HG02571 (cell line): ENCODE results near the gene ACTR1A.
"Not testable (repeated sequence)": the region's sequence is repeated elsewhere in the genome, so short reads cannot be mapped to it uniquely, and the experiment has no call there.

Experiments
- ATAC-seq: cut with Tn5 transposase; IDR thresholded peaks from one replicate; pipeline ENCODE4 v1.9.1; 2021; ENCODE audit warnings: mild to moderate bottlenecking, moderate library complexity; ENCODE audit not compliant: unreplicated experiment

ACTR1A gene

DNA sequence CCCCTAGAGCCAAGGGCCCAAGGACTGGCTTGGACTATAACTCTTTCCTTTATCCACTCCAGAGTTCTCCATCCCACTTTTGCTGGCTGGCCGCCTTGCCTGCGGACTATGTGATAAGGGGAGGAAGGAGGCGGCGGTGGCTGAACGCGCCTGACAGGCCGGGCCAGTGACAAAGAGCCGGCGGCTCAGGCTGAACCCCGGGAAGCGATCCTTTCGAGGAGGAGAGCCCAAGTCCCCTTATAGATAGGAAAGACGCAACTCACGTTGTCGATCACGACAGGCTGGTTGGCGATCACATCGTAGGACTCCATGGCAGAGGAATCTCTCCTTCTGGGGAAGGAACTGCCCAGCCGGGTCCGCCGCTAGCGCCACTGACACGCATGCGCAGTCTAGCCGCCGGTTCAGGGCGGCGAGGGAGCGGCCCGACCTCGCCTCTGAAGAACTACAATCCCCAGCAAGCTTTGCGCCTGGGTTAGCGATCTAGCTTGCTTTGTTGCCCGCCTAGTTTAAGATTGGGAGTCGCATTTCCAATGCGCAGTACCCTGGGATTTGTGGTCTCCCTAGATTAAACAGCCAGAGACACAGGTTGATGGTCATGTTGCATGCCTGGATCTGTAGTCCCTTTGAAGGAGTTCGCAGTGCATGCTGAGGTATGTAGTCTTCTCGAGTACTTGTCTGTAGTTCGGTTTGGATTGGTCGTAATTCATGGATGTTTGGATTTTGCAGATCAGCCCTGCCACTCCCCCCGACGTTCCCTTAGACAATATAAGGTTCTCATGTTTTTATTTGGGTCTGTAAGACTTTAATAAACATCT is at the start of gene ACTR1A:
Gene ACTR1A (minus strand): TSS at position 376 of the 815 bp plus-strand sequence. CDS start 65 bp downstream, at position 311.
- peak; percentile 45 for ATAC-seq

DNA sequence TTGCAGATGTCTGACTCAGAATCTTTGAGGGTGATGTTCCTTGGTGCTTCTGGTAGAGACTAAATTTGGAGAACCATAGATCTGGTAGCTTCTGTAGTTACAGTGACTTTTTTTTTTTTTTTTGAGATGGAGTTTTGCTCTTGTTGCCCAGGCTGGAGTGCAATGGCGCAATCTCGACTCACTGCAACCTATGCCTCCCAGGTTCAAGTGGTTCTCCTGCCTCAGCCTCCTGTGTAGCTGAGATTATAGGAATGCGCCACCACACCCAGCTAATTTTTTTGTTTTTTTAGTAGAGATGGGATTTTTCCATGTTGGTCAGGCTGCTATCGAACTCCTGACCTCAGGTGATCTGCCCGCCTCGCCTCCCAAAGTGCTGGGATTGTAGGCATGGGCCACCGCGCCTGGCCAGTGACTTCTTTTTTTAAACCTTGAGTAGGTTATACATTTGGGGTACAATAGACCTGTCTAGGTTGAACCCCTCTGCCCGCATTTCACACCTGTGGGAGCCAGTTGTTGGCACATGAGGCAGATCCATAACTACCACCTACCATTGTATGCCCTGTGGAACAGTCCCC is 48.2 kb upstream of the ACTR1A start:
- no peak for ATAC-seq

DNA sequence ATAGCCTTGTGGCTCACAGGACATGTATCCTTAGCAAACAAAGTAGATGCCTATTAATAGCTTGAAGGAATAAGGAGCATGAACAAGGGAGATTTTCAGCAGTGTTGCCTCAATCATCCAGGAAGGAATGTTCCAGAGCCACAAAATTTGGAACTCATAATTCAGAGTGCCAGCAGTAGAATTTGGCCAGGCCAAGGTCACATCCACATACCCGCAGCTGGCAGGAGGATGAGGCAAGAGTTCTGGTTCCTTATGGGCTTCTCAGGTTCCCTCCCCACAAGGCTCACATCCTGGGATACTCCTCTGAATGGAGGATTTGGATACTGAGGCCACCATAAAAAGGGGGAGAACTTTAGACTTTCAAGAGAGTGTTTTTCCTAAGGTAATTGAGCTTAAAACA is 47.0 kb upstream of the ACTR1A start:
- ATAC-seq = no peak

DNA sequence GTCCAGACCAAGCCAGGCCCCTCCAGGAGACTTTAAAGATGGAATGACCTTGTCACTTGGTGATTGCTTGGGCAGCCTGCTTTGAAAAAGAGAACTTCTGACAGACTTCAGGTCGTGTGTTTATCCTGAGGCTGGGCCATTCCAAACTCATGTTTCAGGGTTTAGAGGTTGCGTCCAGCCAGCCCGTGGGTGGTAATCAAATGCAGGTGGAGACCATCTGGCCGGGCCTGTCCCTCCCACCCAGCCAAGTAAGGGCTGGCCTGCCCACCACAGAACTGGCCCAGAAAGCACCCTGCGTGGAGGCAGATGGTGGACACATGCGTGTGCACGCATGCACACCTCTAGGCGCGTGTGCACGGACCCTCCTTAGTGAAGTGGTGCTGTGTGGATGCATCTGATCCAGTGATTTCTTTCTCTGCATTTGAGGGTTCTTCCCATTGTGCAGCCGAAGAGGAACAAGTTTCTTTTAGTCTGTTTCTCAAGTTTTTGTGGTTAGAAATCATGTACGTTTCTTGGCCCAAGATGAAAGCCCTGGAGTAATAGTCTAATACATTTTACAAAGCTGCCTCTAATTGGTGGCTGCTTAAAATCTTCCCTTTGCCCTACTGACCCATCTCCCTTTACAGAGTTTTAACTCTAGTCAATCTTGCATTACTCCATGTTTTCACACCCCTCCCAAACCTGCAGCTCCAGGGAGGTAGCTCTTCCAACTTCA is 44.3 kb upstream of the ACTR1A start:
- ATAC-seq = no peak

DNA sequence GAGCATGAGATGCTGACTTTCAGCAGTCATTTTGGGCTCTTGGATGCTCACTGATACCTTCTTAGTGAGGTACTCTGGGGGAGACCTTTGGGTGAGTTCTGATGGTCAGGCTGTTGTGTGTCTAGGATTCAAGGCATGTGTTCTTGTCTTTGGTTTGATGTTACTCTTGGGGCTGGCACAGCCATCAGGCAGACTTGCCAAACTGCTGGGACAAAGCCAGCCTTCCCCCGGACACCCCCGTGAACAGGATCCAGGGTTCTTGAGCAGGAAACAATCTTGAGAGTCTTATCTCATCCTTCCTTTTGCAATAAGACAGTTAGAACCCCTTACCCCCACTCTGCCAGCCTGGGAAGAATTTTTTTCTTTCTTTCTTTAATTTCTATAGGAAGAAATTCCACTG is 43.5 kb upstream of the ACTR1A start:
- ATAC-seq = no peak

DNA sequence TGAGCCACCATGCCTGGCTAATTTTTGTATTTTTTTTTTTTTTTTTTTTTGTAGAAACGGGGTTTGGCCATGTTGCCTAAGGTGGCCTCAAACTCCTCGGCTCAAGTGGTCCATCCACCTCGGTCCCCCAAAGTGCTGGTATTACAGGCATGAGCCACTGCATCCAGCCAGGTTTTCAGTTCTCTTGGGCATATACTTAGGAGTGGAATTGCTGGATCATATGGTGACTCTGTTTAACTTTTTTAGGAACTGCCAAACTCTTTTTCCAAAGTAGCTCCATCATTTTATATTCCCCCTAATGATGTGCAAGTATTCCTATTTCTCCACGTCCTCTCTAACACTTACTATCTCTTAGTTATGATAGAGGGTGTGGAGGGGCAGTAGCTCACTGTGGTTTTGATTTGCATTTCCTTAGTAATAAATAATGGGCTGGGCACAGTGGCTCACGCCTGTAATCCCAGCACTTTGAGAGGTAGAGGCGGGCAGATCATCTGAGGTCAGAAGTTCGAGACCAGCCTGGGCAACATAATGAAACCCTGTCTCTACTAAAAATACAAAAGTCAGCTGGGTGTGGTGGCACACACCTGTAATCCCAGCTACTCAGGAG is 42.9 kb upstream of the ACTR1A start:
- no peak for ATAC-seq

DNA sequence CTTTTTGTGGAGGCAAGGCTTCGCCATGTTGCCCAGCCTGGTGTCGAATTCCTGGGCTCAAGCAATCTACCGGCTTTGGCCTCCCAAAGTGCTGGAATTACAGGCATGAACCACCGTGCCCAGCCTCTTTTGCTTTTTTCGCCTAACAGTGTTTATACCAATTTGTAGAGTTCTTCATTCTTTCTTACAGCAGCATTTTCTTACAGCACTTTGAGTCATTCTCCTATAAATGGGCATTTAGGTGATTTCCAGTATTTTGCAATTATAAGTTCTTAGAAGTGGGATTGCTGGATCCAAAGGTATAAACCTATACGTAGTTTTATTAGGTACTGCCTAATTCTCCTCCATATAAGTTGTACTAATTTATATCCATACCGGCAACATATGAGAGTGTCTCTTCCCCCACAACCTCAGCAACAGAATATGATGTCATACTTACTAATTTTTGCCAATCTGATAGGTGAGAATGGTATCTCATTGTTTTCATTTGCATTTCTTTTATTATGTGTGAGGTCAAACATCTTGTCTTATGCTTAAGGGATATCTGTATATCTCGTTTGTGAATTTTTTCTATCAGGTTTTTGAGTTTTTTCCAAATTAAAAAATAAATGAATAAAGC is 40.4 kb upstream of the ACTR1A start:
- no peak for ATAC-seq

DNA sequence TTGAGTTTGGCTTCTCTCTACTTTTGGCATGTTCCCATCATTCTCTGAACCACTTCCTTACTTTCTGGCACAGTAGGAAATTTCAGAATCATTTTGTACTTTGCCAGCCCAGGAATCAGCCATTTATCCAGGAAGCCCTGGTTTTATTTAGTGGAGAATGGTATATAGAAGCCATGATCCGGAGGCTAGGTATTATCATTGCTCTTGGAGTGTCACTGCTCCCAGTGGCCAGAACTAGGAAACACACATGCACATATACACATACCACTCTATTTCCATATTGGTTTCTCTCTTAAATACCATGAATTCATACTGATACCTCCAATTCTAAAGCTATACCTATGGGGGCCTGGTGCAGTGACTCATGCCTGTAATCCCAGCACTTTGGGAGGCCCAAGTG is 37.5 kb upstream of the ACTR1A start:
- no peak for ATAC-seq

DNA sequence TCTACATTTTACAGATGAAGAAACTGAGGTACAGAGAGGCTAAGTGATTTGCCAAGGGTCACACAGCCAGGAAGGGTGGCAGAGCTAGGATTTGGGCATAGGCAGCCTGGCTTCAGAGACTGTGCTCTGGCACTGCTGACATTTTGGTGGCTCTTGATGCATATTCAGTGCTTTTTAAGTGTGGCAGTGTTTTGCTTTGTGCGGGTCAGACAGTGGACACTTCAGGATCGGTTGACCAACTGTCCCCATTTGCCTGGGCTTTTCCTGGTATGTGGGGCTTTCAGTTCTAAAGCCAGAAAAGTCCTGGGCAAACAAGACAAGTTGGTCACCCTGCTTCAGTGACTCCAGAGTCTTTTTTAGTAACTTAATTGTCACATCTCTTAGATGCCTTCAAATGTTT is 36.3 kb upstream of the ACTR1A start:
- no peak for ATAC-seq

DNA sequence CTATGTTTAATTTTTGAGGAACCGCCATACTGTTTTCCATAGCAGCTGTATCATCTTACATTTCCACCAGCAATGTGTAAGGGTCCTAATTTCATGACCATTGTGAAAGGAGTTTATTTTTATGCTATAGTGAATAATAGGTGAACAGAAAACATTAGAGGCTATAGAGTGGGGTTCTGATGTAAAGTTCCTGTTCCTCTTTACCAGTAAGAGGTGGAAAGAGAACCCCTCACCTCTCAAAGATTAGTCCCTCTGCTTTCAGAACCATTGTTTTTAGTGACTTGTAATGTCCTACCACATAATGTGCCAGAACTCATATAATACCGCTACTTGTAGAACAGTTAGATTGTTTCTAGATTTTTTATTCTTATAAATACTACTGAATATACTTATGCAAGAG is 35.4 kb upstream of the ACTR1A start:
- no peak for ATAC-seq

DNA sequence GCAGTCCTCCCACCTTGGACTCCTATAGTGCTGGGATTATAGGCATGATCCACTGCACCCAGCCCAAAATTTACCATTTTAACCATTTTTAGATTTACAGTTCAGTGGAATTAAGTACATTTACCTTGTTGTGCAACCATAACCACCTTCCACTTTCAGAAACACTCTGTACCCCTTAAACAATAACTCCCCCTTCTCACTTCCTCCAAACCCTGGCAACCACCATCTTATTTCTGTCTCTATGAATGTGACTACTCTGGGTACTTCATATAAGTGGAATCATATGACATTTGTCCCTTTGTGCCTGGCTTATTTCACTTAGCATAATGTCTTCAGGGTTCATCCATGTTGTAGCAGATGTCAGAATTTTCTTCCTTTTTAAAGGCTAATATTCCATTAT is 34.9 kb upstream of the ACTR1A start:
- no peak for ATAC-seq

DNA sequence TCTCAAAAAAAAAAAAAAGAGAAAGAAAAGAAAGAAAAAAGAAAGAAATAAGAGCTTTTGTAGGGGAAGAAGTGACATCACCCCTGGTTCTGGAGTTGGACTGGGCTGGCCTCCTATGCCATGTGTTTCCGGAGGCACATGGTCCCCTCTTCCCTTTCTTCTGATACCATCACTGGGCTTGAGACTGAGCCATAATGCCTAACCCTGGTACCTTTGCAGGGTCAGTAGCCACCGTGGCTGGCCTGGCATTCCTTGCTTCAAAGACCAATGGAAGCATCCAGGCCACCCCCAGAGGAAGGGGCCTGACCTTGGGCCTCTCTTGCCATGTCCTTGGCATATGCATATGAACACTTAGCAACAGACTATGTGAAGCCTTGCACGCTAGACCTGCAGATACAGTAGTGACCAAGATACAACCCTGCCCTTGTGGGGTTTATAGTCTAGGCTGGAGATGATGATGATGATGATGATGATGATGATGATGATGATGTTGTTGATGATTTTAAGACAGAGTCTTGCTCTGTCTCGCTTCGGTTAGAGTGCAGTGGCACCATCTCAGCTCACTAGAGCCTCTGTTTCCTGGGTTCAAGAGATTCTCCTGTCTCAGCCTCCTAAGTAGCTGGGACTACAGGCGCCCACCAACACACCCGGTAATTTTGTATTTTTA is 33.1 kb upstream of the ACTR1A start:
- no peak for ATAC-seq

DNA sequence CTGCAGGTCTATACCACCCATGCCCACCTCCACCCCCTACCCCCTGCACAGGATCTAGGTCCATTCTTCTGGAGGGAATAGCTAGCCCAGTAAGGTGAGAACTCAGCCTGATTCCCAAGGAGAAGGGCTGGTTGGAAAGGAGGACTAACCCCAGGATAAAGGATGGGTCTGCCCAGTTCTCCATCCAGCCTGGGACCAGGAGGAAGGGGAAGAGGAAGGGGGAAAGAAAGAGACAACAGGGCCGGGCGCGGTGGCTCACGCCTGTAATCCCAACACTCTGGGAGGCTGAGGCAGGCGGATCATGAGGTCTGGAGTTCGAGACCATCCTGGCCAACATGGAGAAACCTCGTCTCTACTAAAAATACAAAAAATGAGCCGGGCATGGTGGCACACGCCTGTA is 32.5 kb upstream of the ACTR1A start:
- not testable (repeated sequence) for ATAC-seq

DNA sequence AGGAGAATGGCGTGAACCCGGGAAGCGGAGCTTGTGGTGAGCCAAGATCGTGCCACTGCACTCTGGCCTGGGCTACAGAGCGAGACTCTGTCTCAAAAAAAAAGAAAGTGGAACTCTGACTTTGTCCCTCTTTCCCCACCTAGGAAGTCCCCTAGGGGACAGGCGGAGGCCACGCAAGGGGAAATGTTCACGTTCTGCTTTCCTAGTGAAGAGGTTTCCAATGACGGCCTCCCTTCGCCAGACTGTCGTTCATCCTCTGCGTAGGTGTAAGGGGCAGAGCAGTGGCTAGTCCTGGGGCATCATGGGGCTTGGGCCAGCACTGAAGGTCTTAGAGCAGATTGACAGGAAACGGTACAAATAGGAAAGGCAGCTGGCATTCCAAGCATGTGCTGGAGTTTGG is 31.8 kb upstream of the ACTR1A start:
- no peak for ATAC-seq

DNA sequence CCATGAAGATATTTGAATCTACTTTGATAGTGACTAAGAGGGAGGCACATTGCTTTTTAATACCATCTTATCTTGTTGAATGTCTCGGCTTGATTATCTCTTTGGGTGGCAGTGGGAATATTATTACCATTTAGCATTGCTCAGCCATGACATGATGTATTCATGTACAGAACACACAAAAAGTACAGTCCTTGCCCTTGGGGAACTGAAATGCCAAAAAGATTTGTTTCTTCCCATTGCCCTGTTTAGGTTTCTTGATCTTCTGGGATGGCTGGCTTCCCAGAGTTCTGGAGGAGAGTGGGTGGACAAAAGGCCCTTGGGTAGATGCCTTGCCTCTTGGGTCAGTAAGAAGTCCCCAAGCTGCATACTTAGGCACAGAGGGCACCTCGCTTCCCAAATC is 25.0 kb upstream of the ACTR1A start:
- no peak for ATAC-seq

DNA sequence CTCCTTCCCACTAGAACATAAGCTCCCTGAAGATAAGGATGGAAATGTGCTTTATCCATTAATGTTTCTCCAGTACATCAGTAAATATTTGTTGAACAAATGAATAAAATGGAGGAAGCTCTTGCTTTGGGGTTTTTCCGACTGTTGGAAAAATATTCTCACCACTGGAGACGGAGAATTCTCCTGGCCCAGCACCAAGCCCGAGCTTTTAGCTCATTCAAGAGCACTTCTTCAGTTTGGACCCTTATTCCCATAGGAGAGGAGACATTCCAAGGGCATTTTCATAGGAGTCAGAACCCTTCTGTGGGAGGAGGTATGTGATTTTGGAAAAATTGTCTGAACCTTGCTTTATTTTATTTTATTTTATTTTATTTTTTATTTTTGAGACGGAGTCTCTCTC is 22.2 kb upstream of the ACTR1A start:
- no peak for ATAC-seq

DNA sequence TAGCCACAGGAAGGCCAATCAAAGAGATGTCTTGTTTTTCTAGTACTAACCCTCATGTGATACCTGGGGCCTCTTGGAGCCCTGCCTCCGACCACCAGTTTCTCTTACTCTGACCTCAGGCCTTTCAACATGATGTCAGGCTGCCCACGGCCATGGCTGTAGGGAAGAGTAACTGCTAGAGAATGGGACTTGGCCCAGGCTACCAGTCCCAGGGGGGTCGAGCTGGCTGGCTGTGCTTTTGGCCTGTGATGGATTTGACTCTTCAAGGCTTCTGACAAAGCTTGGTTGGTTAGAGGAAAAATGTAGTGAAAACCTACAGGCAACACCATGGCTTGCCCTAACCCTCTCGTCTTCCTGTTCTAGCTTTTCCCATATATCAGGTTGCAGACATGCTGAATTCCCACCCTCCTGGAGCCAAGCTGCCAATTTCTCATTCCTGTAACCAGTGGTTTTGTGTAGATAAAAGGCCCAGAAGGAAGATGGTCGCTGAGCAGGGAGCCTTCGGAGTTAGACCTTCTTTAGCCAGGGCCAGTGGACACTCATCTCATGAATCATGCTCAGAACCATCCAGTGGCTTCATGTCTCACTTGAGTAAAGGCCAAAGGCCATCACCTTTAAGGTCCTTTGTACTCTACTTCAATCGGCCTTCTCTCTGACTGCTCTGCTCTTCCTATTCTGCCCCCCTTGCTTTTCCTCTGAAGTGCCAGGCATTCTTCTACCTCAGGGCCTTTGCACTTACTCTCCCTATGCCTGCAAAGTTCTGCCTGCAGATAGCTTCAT is 20.9 kb upstream of the ACTR1A start:
- no peak for ATAC-seq

DNA sequence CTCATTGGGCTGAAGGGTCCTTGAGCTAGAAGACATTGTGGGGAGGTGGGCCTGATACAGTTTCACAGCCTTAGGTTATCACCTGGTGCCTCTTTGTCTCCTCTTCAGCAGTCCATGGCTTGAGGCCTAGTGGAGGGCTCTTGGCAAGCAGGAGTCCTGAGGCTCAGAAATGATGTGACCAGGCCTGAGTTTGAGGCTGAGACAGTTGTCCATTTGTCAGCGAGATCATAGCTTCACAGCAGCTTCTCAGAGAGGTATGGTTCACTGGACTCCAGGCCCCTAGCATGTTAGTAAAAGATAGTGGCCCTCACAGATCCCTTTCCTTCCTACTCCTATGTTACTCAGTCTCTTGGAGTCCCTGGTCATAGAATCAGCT is 20.4 kb upstream of the ACTR1A start:
- ATAC-seq = no peak

DNA sequence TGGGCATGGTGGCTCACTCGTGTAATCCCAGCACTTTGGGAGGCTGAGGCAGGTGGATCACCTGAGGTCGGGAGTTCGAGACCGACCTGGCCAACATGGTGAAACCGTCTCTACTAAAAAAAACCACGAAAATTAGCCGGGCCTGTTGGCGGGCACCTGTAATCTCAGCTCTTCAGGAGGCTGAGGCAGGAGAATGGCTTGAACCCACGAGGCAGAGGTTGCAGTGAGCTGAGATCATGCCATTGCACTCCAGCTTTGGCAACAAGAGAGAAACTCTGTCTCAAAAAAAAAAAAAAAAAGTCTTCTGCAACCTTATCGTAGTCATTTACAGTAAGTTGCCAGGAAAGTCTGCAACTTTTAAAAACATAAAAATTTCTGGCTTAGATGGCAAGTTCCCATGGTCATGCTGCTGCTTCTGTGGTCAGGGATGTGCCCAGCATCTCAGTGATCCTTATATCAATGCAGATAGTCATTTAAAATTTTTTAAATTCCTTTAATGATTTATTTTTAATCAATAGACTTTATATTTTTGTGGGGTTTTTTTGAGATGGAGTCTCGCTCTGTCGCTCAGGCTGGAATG is 16.8 kb upstream of the ACTR1A start:
- ATAC-seq = no peak

DNA sequence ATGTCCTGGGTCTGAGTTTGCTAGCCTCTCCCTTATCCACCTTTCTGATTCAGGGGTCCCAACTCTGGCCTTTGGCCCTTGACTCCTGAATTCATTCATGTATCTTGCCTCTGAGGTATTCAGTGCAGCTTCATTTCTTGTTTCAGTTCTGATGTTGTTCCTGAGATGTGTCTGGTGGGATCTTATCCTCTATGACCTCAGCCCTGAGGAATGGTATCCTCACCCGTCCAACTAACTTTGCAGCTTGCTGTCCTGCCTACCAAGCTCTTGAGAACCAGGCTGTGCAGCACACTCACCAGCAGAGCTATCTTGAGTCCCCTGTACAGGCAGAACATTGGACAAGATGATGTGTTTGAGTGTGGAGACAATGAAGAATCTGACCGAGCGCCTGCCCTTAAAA is 15.0 kb upstream of the ACTR1A start:
- ATAC-seq = no peak
